GM19240 (cell line): Measurements from ENCODE around the gene BCOR.

ENCODE experiments used
- DNase-seq: peaks from one replicate; pipeline ENCODE4 v3.0.0; 2011; ENCODE audit warnings: low spot score; ENCODE audit not compliant: insufficient read length

Gene BCOR

DNA sequence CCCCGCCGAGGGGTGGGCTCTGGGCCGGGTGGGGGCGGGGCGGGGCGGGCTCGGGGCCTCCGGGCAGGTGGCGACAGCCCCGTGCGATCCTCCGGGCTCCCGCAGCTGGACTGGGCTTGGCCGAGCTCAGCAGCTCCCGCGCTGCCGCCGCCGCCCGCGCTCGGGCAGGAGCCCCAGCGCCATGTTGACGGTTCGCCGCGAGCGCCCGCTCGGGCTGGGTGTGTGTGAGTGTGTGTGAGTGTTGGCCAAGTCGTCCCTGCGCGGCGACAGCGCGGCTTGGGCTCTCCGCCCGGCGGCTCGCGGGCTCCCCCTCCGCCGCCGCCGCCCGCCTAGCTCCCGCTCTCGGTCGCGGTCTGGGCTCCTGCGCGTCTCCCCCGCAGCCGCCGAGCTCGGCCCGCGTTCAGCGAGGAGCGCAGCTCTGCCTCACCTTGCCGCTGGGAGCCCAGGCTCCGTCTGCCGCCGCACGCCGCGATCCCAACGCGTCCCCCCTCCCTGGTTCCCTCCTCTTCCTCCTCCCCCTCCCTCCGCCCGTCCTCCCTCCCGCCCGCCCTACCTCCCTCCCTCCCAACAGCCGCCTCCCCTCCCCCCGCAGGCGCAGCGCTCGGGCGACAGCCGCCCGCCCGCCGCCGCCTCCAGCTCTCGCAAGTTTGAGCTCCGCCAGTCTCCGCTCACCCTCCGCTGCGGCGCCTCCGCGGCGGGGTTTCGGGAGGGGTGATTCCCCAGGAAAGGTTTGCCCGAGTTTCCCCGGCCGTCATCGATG lies at the start of gene BCOR:
TSS of gene BCOR (minus strand) at position 455 of the 760 bp plus-strand sequence. CDS start 20,029 bp downstream, outside the sequence.
- DNase-seq: no peak

GRCh38 chrX:40147126-40147952 lies 49.6 kb upstream of the BCOR start:
- no peak for DNase-seq

- DNase-seq: no peak
Observed at GRCh38 chrX:40146262-40147125, 48.7 kb upstream of the BCOR start.

GRCh38 chrX:40145923-40146261 lies 48.1 kb upstream of the BCOR start:
- no peak for DNase-seq

DNA sequence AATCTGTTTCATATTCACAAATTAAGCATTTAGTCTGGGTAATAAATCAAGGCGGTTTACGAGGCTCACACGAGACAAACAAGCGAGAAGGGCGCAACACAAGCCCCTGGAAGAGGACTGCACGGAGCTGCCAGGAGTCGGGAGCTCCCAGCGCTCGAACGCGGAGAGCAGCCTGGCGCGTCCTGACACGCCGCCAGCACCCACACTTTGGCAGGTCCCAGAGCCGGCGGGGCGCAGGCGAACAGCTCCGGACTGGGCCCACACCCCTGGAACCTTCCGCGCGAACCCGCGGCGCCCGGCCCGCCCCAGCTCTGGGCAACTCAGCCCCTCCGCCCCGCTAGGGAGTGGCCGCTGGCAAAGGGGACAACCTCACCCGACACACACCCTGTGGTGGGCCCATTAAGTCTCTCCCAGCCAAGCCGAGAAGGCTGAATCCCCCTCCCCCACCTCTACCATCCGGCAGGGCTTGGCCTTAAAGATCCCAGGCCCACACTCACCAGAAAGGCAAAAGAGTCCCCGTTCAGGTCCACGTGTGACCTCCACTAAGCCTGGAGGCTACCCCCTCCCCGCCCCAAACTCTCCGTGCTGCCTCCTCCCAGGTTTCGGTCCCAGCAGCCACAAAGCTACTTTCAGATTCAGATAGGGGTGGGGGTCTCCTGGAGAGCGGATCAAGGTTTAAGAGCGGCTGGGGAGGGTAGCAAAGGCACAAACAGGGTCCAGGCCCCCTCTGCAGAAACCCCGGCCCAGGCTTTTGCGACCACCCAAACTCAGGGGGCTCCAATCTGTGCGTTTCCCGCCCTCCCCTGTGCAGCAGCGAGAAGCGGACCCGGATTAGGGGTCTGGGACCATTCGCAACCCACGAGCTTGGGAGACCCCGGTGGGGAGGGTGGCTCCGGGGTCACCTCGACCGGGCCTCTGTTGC lies 47.5 kb upstream of the BCOR start:
- DNase-seq: no peak

- no peak for DNase-seq
Observed at GRCh38 chrX:40144576-40144975, 46.8 kb upstream of the BCOR start.

DNA sequence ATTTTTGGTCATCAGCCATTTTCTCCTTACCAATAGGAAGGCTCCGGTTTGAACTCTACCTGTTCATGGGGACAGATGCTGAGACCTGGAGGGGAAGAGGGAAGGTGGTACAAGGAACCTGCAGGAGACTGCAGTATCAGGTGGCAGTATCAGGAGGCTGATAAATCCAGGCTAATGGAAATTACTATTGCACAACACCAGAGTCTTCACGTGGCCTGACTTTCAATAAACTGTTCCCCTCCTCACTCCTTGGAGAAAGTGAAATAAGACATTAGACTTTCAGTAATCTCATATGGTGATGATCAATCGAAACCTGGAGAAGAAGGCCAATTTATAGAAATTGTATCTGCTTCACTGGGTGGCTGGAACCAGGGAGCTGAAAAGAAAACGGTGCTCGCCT lies 46.2 kb upstream of the BCOR start:
- no peak for DNase-seq

DNA sequence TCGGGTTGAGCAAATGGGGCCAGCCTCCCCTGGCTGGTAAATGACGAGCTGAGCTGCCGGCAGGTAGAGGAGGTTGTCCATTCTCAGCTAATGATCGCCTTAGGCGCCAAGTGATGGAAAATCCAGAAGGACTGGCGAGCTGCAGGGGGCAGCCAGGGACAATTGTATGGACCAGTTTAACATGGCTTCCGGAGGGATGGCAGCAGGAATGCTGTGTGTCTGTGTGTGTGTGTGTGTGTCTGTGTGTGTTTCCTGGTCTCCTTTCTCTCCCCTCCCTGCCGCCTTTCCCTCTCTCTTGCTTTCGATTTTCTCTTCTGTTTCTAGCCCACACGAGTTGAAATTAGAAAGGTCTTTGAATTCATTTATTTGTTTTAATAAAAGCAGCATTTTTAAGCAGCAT lies 45.2 kb upstream of the BCOR start:
- DNase-seq: no peak

- DNase-seq: no peak
Observed at GRCh38 chrX:40142417-40142816, 44.7 kb upstream of the BCOR start.

GRCh38 chrX:40140706-40141499 lies 43.1 kb upstream of the BCOR start:
- DNase-seq: no peak

GRCh38 chrX:40132751-40133150 lies 35.0 kb upstream of the BCOR start:
- no peak for DNase-seq

DNA sequence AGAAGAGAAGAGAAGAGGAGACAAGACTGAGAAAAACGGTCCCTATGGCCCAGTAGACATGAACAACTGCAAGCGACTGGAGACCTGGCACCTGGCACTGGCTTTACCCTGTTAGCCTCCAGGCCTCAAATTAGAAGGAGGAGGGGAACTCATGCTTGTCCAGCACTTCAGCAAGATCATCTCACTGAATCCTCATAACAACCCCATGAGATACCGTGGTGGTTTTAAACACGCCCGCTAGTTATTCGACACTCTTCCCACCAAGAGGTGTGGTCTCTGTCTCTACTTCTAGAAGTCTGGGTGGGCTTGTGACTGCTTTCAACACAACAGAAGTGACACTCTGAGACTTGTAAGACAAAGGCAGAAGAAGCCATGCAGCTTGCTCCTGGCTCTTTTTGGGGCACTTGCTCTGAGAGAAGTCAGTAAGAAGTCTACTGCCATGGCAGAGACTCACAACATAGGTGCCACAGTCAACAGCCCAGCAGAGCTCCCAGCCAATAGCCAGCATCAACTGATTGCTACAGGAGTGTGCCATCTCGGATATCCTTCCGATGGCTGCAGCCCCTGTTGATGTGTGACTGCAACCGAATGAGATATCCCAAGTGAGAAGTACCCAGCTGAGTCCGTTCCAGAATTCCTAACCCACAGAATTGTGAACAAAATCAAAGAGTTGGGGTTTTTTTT lies 34.0 kb upstream of the BCOR start:
- DNase-seq: no peak

GRCh38 chrX:40130207-40130606 lies 32.4 kb upstream of the BCOR start:
- no peak for DNase-seq

DNA sequence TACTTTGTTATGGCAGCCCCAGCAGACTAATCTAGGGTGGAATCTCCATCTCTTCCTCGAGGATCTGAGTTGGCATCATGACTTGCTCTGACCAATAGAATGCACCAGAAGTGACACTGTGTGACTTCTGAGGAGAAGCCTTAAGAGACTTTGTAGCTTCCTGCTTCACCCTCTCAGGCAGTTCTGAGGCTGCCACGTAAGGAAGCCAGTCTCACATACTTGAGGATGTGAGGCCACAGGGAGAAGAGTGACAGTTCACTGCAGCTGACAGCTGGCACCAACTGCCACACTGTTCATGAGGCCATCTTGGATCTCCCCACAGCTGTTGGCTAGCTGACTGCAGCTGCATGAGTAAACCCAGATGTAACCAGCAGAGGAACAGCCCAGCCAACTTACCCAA lies 29.3 kb upstream of the BCOR start:
- DNase-seq: no peak

GRCh38 chrX:40122487-40122886 lies 24.7 kb upstream of the BCOR start:
- DNase-seq: no peak

- no peak for DNase-seq
Observed at GRCh38 chrX:40121618-40122017, 23.9 kb upstream of the BCOR start.

DNA sequence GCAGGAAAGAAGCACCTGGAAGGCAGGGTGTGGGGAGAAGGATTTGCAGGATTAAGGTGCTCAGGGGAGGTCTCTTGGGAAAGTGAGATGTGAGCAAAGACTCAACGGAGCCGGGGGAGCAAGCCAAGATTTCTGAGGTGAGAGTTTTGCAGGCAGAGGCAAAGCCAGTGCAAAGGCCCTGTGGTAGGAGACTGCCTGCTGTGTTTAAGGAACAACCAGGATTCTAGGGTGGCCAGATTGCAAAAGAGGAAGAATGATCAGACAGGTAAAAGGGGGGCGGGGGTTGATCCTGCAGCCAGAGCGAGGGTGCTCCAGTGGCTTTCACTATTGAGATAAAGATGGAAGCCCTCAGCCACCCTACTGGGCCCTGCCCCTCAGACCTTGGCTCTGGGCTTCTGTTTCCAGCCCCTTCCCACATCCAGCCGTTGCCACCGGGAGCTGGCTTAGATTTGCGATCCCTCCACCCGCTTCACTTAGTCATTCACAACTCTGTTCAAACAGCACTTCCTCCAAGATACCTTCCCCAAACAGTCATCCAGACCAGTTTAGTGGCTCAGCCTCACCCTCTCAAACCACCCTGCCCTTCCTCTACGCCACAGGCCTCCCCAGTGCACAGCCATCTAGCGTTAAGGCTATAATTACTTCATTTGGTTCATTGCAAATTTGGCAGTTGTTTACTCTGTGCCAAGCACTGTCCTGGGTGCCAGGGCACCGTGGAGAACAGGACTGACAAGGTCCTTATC lies 23.3 kb upstream of the BCOR start:
- DNase-seq: no peak

- no peak for DNase-seq
Observed at GRCh38 chrX:40117715-40118285, 20.0 kb upstream of the BCOR start.
